HEK293 (cell line): ENCODE results near the gene AFF2.

Experiments used
- CTCF ChIA-PET: fragments of 350-600 bp; formaldehyde crosslinking; extraction: SDS; loops from one replicate; lab custom pipeline; 2021; ENCODE audit warnings: antibody characterized with exemption; lab: Yijun Ruan, JAX
- POLR2A ChIA-PET: fragments of 300-600 bp; formaldehyde crosslinking; extraction: SDS; loops from one replicate; lab custom pipeline; 2020; ENCODE audit warnings: antibody characterized with exemption, inconsistent platforms; lab: Yijun Ruan, JAX
- H3K27ac ChIP-seq: fragments of 200-500 bp; sonication (Bioruptor generic); 2 replicates; pipeline ENCODE4 v1.5.1; 2014; ENCODE audit warnings: low read depth, low read length, control low read depth, inconsistent platforms; ENCODE audit errors: extremely low read depth
- H3K36me3 ChIP-seq, 2 experiments: fragments of 200-500 bp in 1 of 2; sonication (Bioruptor generic) in 1 of 2; 1 replicate in 1 of 2; 2 replicates in 1 of 2; pipeline ENCODE4 v1.5.1; 2014 to 2017; ENCODE audit warnings: inconsistent platforms in 2 of 2, low read length in 2 of 2; ENCODE audit not compliant: control insufficient read depth in 2 of 2, insufficient read depth in 1 of 2
- H3K4me1 ChIP-seq: fragments of 200-500 bp; sonication (Bioruptor generic); 2 replicates; pipeline ENCODE4 v1.5.1; 2014; ENCODE audit warnings: mild to moderate bottlenecking, low read length, inconsistent platforms; ENCODE audit not compliant: control insufficient read depth, insufficient read depth
- H3K4me3 ChIP-seq: 2 replicates; pipeline ENCODE4 v1.5.1; 2011; ENCODE audit warnings: low read depth, mild to moderate bottlenecking, control low read depth, low read length, moderate library complexity
- H3K9me3 ChIP-seq: fragments of 200-500 bp; sonication (Bioruptor generic); 2 replicates; pipeline ENCODE4 v1.5.1; 2014; ENCODE audit warnings: low read depth, low read length, inconsistent platforms; ENCODE audit not compliant: control insufficient read depth, insufficient read depth
- PRDM10 ChIP-seq: fragments of 450-650 bp; formaldehyde crosslinking; IDR thresholded peaks from 2 replicates; pipeline ENCODE4 v1.5.1; 2016; ENCODE audit warnings: missing biosample characterization, missing genetic modification characterization
- YY1 ChIP-seq: fragments of 450-650 bp; formaldehyde crosslinking; IDR thresholded peaks from 2 replicates; pipeline ENCODE4 v1.5.1; 2018; ENCODE audit warnings: missing biosample characterization, missing genetic modification characterization
- YY2 ChIP-seq: fragments of 450-650 bp; formaldehyde crosslinking; IDR thresholded peaks from 2 replicates; pipeline ENCODE4 v1.5.1; 2016; ENCODE audit warnings: missing biosample characterization, missing genetic modification characterization
- ZBTB8A ChIP-seq: fragments of 450-650 bp; formaldehyde crosslinking; IDR thresholded peaks from 2 replicates; pipeline ENCODE4 v1.5.1; 2016; ENCODE audit warnings: missing biosample characterization, missing genetic modification characterization
- ZFHX2 ChIP-seq: fragments of 450-650 bp; formaldehyde crosslinking; conservative IDR thresholded peaks from 2 replicates; pipeline ENCODE4 v1.5.1; 2016; ENCODE audit warnings: missing biosample characterization, missing genetic modification characterization
- ZIC2 ChIP-seq: fragments of 450-650 bp; formaldehyde crosslinking; IDR thresholded peaks from 2 replicates; pipeline ENCODE4 v1.5.1; 2016; ENCODE audit warnings: missing biosample characterization, missing genetic modification characterization
- ZNF138 ChIP-seq: fragments of 450-650 bp; formaldehyde crosslinking; IDR thresholded peaks from 2 replicates; pipeline ENCODE4 v1.5.1; 2016; ENCODE audit warnings: missing biosample characterization, missing genetic modification characterization, borderline replicate concordance
- ZNF169 ChIP-seq: fragments of 450-650 bp; formaldehyde crosslinking; IDR thresholded peaks from 2 replicates; pipeline ENCODE4 v1.5.1; 2016; ENCODE audit warnings: missing biosample characterization, missing genetic modification characterization
- ZNF202 ChIP-seq: fragments of 450-650 bp; formaldehyde crosslinking; IDR thresholded peaks from 2 replicates; pipeline ENCODE4 v1.5.1; 2016; ENCODE audit warnings: missing biosample characterization, missing genetic modification characterization, borderline replicate concordance
- ZNF211 ChIP-seq: fragments of 450-650 bp; formaldehyde crosslinking; IDR thresholded peaks from 2 replicates; pipeline ENCODE4 v1.5.1; 2016; ENCODE audit warnings: low read depth, missing biosample characterization, missing genetic modification characterization
- ZNF311 ChIP-seq: fragments of 450-650 bp; formaldehyde crosslinking; IDR thresholded peaks from 2 replicates; pipeline ENCODE4 v1.5.1; 2017; ENCODE audit warnings: missing biosample characterization, missing genetic modification characterization, borderline replicate concordance
- ZNF354C ChIP-seq: fragments of 450-650 bp; formaldehyde crosslinking; IDR thresholded peaks from 2 replicates; pipeline ENCODE4 v1.5.1; 2016; ENCODE audit warnings: missing biosample characterization, missing genetic modification characterization, low read depth, borderline replicate concordance
- ZNF366 ChIP-seq: fragments of 450-650 bp; formaldehyde crosslinking; conservative IDR thresholded peaks from 2 replicates; pipeline ENCODE4 v1.5.1; 2016; ENCODE audit warnings: missing biosample characterization, missing genetic modification characterization
- ZNF521 ChIP-seq: fragments of 450-650 bp; formaldehyde crosslinking; IDR thresholded peaks from 2 replicates; pipeline ENCODE4 v1.5.1; 2017; ENCODE audit warnings: missing biosample characterization, mild to moderate bottlenecking, missing genetic modification characterization
- ZNF561 ChIP-seq: fragments of 450-650 bp; IDR thresholded peaks from 2 replicates; pipeline ENCODE4 v1.5.1; 2018; ENCODE audit warnings: missing biosample characterization, missing genetic modification characterization, borderline replicate concordance
- ZNF623 ChIP-seq: fragments of 450-650 bp; formaldehyde crosslinking; IDR thresholded peaks from 2 replicates; pipeline ENCODE4 v1.5.1; 2016; ENCODE audit warnings: missing biosample characterization, missing genetic modification characterization
- ZNF747 ChIP-seq: fragments of 450-650 bp; formaldehyde crosslinking; IDR thresholded peaks from 2 replicates; pipeline ENCODE4 v1.5.1; 2016; ENCODE audit warnings: missing biosample characterization, missing genetic modification characterization
- ZNF785 ChIP-seq: fragments of 450-650 bp; formaldehyde crosslinking; IDR thresholded peaks from 2 replicates; pipeline ENCODE4 v1.5.1; 2016; ENCODE audit warnings: missing biosample characterization, missing genetic modification characterization
- TF ChIP-seq, protein P1 (sequence below): fragments of 450-650 bp; formaldehyde crosslinking; IDR thresholded peaks from 2 replicates; pipeline ENCODE4 v1.5.1; 2017; ENCODE audit warnings: missing biosample characterization, mild to moderate bottlenecking, missing genetic modification characterization, moderate library complexity
- TF ChIP-seq, protein P2 (sequence below): fragments of 450-650 bp; formaldehyde crosslinking; IDR thresholded peaks from 2 replicates; pipeline ENCODE4 v1.5.0; 2017; ENCODE audit warnings: missing biosample characterization, missing genetic modification characterization, borderline replicate concordance

Gene AFF2

DNA sequence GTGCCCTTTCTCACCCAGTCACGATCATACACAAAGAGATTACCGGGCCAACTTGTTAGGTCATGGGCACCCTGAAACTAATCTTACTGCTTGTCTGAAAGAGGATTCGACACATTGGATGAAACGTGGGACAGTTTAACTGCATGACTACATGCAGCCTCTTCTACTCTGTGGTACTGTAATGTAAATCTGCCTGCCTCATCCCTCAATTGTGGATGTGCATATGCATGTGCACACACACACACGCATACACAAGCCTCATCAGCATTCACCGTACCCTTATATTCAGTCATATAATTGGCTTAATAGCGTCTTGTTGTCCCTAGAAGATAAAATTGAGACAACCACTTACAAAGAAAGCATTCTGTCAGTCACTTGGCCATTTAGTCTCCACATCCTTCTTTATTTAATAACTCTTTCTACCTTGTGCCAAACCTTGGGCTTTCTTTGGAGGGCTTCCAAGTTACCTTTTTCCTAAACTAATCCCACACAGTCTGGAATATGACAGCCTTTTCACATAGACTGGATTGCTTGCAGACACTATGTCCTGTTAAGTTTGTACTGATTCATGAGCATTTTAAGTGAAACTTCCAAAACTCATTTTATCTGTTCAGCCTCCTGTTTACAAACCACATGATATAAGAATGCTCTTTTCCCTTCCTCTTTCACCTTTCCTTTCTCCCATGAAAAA lies 132.9 kb downstream of the AFF2 start:
- TF ChIP-seq ZIC2 (tag by site-specific recombination) (no peak), YY1 (no peak), PRDM10 (no peak), ZFHX2 (no peak)
- TF ChIP-seq, protein P1, sequence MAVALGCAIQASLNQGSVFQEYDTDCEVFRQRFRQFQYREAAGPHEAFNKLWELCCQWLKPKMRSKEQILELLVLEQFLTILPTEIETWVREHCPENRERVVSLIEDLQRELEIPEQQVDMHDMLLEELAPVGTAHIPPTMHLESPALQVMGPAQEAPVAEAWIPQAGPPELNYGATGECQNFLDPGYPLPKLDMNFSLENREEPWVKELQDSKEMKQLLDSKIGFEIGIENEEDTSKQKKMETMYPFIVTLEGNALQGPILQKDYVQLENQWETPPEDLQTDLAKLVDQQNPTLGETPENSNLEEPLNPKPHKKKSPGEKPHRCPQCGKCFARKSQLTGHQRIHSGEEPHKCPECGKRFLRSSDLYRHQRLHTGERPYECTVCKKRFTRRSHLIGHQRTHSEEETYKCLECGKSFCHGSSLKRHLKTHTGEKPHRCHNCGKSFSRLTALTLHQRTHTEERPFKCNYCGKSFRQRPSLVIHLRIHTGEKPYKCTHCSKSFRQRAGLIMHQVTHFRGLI (tag by site-specific recombination), result no peak
- Histone ChIP-seq H3K4me1 (no peaks in the 10 kb centered on the region), H3K27ac (no peak overlapping the region), H3K9me3 (no peaks in the 10 kb centered on the region), H3K36me3 (no peaks in the 10 kb centered on the region), H3K4me3 (no peak overlapping the region)
- POLR2A ChIA-PET, result no interaction called here
- CTCF ChIA-PET, result no interaction called here

GRCh38 chrX:148634591-148634990 lies 134.2 kb downstream of the AFF2 start:
- Histone ChIP-seq H3K36me3 (no peaks in the 10 kb centered on the region), H3K4me3 (no peak overlapping the region), H3K9me3 (no peaks in the 10 kb centered on the region), H3K4me1 (no peaks in the 10 kb centered on the region), H3K27ac (no peak overlapping the region)
- ChIA-PET CTCF (interaction anchor here (0.6 kb wide), 1 partner anchor 103 kb away, joined by 4 read pairs; no protein-coding TSS in a partner anchor), POLR2A (no interaction called here)
- TF ChIP-seq ZNF366 (tag by site-specific recombination) (no peak), ZNF521 (tag by site-specific recombination) (no peak), ZNF747 (tag by site-specific recombination) (no peak), ZBTB8A (no peak), ZNF138 (tag by site-specific recombination) (no peak), ZNF211 (tag by site-specific recombination) (no peak), ZNF169 (tag by site-specific recombination) (no peak), ZNF202 (tag by site-specific recombination) (no peak), ZNF561 (no peak), ZNF785 (tag by site-specific recombination) (no peak), YY2 (tag by site-specific recombination) (no peak), ZNF354C (no peak), ZNF311 (no peak), ZNF623 (no peak)
- TF ChIP-seq, protein P2, sequence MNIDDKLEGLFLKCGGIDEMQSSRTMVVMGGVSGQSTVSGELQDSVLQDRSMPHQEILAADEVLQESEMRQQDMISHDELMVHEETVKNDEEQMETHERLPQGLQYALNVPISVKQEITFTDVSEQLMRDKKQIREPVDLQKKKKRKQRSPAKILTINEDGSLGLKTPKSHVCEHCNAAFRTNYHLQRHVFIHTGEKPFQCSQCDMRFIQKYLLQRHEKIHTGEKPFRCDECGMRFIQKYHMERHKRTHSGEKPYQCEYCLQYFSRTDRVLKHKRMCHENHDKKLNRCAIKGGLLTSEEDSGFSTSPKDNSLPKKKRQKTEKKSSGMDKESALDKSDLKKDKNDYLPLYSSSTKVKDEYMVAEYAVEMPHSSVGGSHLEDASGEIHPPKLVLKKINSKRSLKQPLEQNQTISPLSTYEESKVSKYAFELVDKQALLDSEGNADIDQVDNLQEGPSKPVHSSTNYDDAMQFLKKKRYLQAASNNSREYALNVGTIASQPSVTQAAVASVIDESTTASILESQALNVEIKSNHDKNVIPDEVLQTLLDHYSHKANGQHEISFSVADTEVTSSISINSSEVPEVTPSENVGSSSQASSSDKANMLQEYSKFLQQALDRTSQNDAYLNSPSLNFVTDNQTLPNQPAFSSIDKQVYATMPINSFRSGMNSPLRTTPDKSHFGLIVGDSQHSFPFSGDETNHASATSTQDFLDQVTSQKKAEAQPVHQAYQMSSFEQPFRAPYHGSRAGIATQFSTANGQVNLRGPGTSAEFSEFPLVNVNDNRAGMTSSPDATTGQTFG (tag by site-specific recombination), result no peak
